Nephron (organoid): ENCODE measurements around the gene NT5DC3.

Experiments
- H3K27ac Mint-ChIP-seq, 3 experiments: 2 replicates each; pipeline ENCODE4 v1.8.0; 2020; ENCODE audit warnings: mixed read lengths in 3 of 3, mild to moderate bottlenecking in 2 of 3, moderate library complexity in 1 of 3
- H3K27me3 Mint-ChIP-seq: 2 replicates; pipeline ENCODE4 v1.8.0; 2021; ENCODE audit warnings: low read depth, mild to moderate bottlenecking, moderate library complexity, mixed read lengths
- H3K36me3 Mint-ChIP-seq: 2 replicates; pipeline ENCODE4 v1.8.0; 2020; ENCODE audit warnings: low read depth, mixed read lengths
- H3K4me1 Mint-ChIP-seq: 2 replicates; pipeline ENCODE4 v1.8.0; 2020; ENCODE audit warnings: mixed read lengths
- H3K4me3 Mint-ChIP-seq, 3 experiments: 2 replicates each; pipeline ENCODE4 v1.8.0; 2020; ENCODE audit warnings: mild to moderate bottlenecking in 3 of 3, mixed read lengths in 3 of 3, moderate library complexity in 2 of 3
- H3K9me3 Mint-ChIP-seq: 2 replicates; pipeline ENCODE4 v1.8.0; 2020; ENCODE audit warnings: mixed read lengths
- TF ChIP-seq, protein P1 (sequence below), 3 experiments: fragments of 200-600 bp; sonication (generic); IDR thresholded peaks; one replicate each; pipeline ENCODE4 v1.5.0; 2021; ENCODE audit warnings: antibody characterized with exemption in 3 of 3; ENCODE audit not compliant: unreplicated experiment in 3 of 3

Gene NT5DC3

DNA sequence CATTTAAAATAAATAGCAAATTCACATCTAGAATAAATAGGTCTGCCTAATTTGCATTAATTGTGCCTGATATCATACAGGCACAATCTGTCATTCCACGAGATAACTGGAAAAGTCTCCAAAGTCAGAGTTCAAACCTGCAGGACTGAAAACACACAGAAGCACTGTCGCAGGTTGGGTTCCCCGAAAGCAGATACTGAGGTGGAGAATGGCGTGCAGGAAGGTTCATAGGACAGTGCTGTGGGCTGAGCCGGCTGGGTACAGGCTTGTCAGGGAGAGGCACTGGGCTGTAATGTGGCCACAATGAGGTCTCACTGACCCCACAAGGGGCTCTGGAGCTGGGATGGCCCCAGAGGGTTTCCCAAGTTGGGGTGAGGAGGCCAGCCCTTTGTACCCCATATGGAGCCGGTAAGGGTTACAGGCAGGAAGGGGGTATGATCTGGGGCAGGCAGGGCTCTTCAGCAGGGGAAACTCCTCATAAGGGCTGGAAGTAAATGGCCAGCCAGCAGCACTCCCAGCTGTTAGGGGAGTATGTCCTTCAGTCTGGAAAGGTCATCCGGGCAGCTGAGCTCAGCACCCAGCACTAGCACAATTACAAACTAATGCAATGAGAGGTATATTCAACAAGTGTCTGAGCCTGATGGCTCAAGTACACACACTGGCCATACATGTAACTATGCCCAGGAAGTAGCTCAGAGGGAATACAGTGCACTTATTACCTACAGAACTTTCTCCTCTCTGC, 68.5 kb downstream of the NT5DC3 start:
- TF ChIP-seq, protein P1, sequence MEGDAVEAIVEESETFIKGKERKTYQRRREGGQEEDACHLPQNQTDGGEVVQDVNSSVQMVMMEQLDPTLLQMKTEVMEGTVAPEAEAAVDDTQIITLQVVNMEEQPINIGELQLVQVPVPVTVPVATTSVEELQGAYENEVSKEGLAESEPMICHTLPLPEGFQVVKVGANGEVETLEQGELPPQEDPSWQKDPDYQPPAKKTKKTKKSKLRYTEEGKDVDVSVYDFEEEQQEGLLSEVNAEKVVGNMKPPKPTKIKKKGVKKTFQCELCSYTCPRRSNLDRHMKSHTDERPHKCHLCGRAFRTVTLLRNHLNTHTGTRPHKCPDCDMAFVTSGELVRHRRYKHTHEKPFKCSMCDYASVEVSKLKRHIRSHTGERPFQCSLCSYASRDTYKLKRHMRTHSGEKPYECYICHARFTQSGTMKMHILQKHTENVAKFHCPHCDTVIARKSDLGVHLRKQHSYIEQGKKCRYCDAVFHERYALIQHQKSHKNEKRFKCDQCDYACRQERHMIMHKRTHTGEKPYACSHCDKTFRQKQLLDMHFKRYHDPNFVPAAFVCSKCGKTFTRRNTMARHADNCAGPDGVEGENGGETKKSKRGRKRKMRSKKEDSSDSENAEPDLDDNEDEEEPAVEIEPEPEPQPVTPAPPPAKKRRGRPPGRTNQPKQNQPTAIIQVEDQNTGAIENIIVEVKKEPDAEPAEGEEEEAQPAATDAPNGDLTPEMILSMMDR (IDR thresholded peaks at IDR 0.05; ENCODE audit: unreplicated experiment in 3 of 3), result no peak
- H3K27ac Mint-ChIP-seq, result peak overlapping the region in 2 of 3 experiments; percentile 53 to 60
- peaks cover 19% of the 10 kb centered on the region for H3K4me1 Mint-ChIP-seq
- H3K9me3 Mint-ChIP-seq, result no peaks in the 10 kb centered on the region
- no peak overlapping the region for H3K4me3 Mint-ChIP-seq
- H3K36me3 Mint-ChIP-seq, result peaks cover 12% of the 10 kb centered on the region
- H3K27me3 Mint-ChIP-seq, result no peaks in the 10 kb centered on the region

DNA sequence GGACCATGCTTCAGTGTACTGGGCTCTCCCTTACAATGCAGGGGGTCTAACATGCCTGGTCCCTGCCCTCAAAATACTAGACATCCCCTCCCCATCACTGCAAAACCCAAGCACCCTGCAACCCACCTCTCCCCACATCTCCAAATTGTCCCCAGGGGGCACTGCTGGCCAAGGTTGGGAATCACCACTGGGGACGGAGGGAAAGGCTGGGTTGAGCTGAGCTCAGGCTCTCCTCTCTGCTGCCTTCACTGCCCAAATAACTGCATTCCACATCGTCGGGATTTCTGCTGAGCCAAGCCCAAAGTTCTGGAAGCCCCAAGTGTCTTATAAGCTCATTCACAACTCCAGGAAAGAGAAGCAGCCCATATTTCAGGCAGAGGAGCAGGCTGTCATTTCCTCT, 69.6 kb downstream of the NT5DC3 start:
- Mint-ChIP-seq H3K27me3 (no peaks in the 10 kb centered on the region), H3K4me3 (no peak overlapping the region), H3K4me1 (peaks cover 19% of the 10 kb centered on the region), H3K9me3 (no peaks in the 10 kb centered on the region), H3K36me3 (peaks cover 7% of the 10 kb centered on the region), H3K27ac (no peak overlapping the region)
- TF ChIP-seq, protein P1 (IDR thresholded peaks at IDR 0.05; ENCODE audit: unreplicated experiment in 3 of 3), result peak in 2 of 3 experiments; percentile 21 to 23

DNA sequence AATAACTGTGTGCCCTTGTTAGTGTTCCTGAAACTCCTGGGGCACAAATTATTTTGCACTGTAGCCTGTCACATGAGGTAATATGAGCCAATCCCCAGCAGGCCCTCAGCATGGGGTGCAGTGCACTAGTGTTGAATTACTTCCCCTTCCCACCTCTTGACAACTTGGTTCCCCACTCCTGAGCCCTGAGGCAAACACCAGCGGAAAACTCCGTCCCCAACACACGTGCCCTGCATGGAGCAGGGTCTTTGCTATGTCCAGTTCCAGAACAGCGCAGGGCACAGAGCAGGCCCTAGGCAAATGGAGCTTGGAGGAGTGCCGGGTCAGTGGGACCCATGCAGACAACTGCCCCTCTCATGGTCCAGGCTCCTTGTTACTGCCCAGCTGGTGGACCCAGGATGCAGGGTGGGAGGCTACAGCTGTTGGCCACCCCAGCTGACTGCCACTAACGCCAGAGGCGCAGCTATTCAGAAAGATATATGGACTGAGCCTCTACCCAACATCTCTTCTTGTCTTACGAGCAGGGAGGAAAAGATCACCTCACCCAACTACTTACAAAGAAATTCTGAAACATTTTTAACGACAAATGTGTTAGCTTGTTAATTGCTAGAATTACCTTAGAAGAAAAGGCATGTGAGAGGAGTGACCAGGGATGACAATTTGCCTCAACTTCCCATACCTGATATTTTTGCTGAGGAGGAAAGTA, 71.6 kb downstream of the NT5DC3 start:
- Mint-ChIP-seq H3K9me3 (no peaks in the 10 kb centered on the region), H3K27ac (no peak overlapping the region), H3K4me3 (no peak overlapping the region), H3K4me1 (peaks cover 19% of the 10 kb centered on the region), H3K27me3 (no peaks in the 10 kb centered on the region), H3K36me3 (no peaks in the 10 kb centered on the region)
- TF ChIP-seq, protein P1 (IDR thresholded peaks at IDR 0.05; ENCODE audit: unreplicated experiment in 3 of 3), result no peak

DNA sequence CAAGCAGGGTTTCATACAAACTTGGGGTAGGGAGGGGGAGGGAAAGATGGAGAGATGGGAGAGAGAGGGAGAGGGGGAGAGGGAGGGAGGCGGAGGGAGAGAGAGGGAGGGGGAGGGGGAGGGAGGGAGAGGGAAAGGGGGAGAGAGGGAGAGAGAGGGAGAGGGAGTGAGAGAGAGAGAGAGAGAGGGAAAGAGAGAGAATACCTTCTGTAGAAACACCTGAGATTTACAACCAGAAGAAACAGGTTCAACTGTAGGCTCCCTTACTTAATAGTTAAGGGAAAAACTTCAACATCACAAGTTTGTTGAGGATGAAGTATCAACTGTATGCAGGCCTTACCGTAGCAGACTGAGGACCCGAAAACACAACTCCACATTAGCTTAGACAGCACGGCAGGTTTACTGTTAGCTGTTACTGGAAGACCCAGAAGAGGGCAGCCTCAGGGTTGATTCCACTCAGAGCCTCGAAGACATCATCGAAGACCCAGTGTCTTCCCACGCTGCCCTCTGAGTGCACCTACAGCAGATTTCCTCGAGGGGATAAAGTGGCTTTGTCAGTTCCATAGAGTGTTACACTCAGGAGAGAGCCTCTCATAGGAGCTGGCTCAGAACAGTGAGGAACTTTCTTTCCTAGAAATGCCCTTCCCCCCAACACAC, 72.4 kb downstream of the NT5DC3 start:
- no peaks in the 10 kb centered on the region for H3K9me3 Mint-ChIP-seq
- peaks cover 17% of the 10 kb centered on the region for H3K4me1 Mint-ChIP-seq
- H3K36me3 Mint-ChIP-seq, result no peaks in the 10 kb centered on the region
- TF ChIP-seq, protein P1 (IDR thresholded peaks at IDR 0.05; ENCODE audit: unreplicated experiment in 3 of 3), result no peak
- H3K4me3 Mint-ChIP-seq, result no peak overlapping the region
- no peak overlapping the region for H3K27ac Mint-ChIP-seq
- no peaks in the 10 kb centered on the region for H3K27me3 Mint-ChIP-seq

DNA sequence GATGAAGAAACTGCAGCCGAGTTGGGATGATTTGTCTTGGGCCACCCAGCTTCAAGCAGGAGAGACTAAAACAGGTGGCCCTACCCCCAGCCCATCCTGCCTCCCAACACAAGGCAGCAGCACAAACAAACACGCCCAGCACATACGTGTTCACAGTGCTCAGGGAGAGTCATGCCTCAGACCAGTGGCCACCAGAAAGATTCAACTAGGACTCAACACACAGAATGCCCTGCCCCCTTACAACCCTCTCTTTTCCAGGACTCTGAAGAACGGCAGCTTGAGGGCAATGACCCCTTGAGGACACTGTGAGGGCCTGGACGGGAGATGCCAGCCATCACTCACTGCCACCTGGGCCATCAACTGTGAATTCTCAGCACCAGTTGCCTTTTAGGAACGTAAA, 75.0 kb downstream of the NT5DC3 start:
- TF ChIP-seq, protein P1 (IDR thresholded peaks at IDR 0.05; ENCODE audit: unreplicated experiment in 3 of 3), result no peak
- Mint-ChIP-seq H3K27ac (no peak overlapping the region), H3K4me1 (peaks cover 8% of the 10 kb centered on the region), H3K9me3 (no peaks in the 10 kb centered on the region), H3K4me3 (no peak overlapping the region), H3K27me3 (no peaks in the 10 kb centered on the region), H3K36me3 (no peaks in the 10 kb centered on the region)
